ENCODE results near the gene ALS2.

The ALS2 gene

DNA sequence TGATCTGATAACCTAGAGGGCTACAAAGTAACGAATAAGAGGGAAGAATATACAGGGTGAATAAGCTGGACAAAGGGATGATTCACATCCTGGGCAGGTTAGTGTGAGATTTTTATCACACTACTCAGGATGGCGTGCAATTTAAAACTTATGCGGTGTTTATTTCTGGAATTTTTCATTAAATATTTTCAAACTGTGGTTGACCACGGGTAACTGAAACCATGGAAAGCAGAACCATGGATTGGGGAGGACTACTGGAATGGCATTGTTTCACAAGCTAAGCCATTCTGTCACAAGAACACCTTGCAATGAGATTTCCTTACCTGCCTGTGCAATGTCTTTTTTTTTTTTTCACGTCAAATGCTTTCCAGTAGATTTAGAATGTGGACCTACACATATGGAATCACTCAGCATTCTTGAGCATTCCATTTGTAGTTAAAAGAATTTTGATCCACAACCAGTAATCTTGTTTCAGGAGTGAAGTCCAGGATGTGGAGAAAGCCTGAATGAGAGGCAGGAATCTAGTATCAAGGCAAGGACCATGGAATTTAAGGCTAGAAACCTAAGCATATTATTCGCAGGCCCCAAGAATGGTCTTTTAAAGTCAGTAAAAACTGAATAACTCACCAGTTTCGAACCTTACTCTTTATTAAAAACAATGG is 17.6 kb upstream of the ALS2 start:
- DNase-seq (ENCODE audit: low read depth, low spot score), result no peak
- Histone ChIP-seq H3K27me3 (ENCODE audit: insufficient read depth, insufficient read length) (no peaks in the 10 kb centered on the region), H3K4me3 (ENCODE audit: insufficient read length, low read depth) (no peak overlapping the region), H3K9me3 (ENCODE audit: insufficient read depth, low read length) (no peaks in the 10 kb centered on the region), H3K4me1 (ENCODE audit: insufficient read depth, insufficient read length) (no peaks in the 10 kb centered on the region), H3K9ac (ENCODE audit: insufficient read length, low read depth) (no peak overlapping the region), H3K36me3 (ENCODE audit: insufficient read depth, insufficient read length, low read length) (no peaks in the 10 kb centered on the region)
- TF ChIP-seq SUZ12 (IDR thresholded peaks at IDR 0.05; ENCODE audit: extremely low read depth, insufficient read depth, insufficient read length) (no peak), ZNF274 (IDR thresholded peaks at IDR 0.05; ENCODE audit: low read depth, low read length) (no peak), YY1 (IDR thresholded peaks at IDR 0.05; ENCODE audit: insufficient read depth, insufficient read length) (no peak)

DNA sequence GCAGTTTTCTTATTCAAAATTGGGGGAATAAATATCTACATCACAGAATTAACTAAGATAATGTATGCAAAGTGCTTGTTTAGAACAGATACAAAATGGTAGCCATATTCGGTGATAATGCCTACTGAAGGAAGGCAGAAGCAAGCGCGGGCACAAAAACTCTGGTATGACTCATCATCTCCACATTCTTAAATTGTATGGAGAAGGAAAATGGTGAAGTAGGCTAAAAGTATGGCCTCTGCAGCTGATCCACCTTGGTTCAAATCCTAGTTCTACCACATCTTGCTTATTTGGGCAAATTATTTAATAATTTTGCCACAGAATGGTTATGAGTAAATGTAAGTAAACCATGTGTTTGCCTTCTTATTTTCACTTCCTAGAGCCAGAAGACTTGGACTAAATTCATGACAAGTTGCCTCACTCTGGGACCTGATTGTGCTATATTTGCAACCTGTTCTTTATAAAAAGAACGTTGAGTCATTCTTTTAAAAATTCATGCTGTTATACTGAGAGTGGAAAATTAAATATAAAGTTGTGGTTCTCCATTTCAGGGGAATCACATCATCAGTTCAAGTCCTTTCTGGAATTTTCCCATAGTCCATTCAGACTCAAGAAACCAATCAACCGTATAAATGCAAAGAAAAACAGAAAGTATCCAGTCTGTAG is 16.6 kb upstream of the ALS2 start:
- H3K36me3 ChIP-seq (ENCODE audit: insufficient read depth, insufficient read length, low read length), result no peaks in the 10 kb centered on the region
- H3K9ac ChIP-seq (ENCODE audit: insufficient read length, low read depth), result no peak overlapping the region
- no peaks in the 10 kb centered on the region for H3K9me3 ChIP-seq (ENCODE audit: insufficient read depth, low read length)
- no peaks in the 10 kb centered on the region for H3K27me3 ChIP-seq (ENCODE audit: insufficient read depth, insufficient read length)
- no peaks in the 10 kb centered on the region for H3K4me1 ChIP-seq (ENCODE audit: insufficient read depth, insufficient read length)
- DNase-seq (ENCODE audit: low read depth, low spot score), result no peak
- no peak overlapping the region for H3K4me3 ChIP-seq (ENCODE audit: insufficient read length, low read depth)
- TF ChIP-seq ZNF274 (IDR thresholded peaks at IDR 0.05; ENCODE audit: low read depth, low read length) (no peak), SUZ12 (IDR thresholded peaks at IDR 0.05; ENCODE audit: extremely low read depth, insufficient read depth, insufficient read length) (no peak), YY1 (IDR thresholded peaks at IDR 0.05; ENCODE audit: insufficient read depth, insufficient read length) (no peak)

DNA sequence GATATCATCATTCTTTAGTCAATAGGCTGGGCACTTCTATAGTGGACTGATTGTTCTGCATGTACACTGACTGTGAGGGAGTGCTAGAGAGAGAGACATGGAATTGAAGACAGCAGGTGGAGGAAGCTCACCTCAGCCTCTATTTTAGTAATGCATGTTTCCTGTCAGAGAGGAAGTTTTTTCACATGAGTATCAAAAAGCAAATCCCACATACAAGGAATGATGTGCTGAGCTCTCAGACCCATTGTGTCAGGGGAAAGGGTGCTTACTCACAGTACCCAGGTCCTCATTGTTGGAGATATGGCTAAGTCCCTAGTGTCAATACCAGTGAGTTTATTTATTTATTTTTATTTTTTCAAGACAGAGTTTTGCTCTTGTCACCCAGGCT is 15.7 kb upstream of the ALS2 start:
- no peaks in the 10 kb centered on the region for H3K27me3 ChIP-seq (ENCODE audit: insufficient read depth, insufficient read length)
- no peak overlapping the region for H3K9ac ChIP-seq (ENCODE audit: insufficient read length, low read depth)
- no peaks in the 10 kb centered on the region for H3K4me1 ChIP-seq (ENCODE audit: insufficient read depth, insufficient read length)
- H3K36me3 ChIP-seq (ENCODE audit: insufficient read depth, insufficient read length, low read length), result no peaks in the 10 kb centered on the region
- no peaks in the 10 kb centered on the region for H3K9me3 ChIP-seq (ENCODE audit: insufficient read depth, low read length)
- no peak overlapping the region for H3K4me3 ChIP-seq (ENCODE audit: insufficient read length, low read depth)
- TF ChIP-seq SUZ12 (IDR thresholded peaks at IDR 0.05; ENCODE audit: extremely low read depth, insufficient read depth, insufficient read length) (no peak), YY1 (IDR thresholded peaks at IDR 0.05; ENCODE audit: insufficient read depth, insufficient read length) (no peak), ZNF274 (IDR thresholded peaks at IDR 0.05; ENCODE audit: low read depth, low read length) (no peak)
- DNase-seq (ENCODE audit: low read depth, low spot score), result no peak

DNA sequence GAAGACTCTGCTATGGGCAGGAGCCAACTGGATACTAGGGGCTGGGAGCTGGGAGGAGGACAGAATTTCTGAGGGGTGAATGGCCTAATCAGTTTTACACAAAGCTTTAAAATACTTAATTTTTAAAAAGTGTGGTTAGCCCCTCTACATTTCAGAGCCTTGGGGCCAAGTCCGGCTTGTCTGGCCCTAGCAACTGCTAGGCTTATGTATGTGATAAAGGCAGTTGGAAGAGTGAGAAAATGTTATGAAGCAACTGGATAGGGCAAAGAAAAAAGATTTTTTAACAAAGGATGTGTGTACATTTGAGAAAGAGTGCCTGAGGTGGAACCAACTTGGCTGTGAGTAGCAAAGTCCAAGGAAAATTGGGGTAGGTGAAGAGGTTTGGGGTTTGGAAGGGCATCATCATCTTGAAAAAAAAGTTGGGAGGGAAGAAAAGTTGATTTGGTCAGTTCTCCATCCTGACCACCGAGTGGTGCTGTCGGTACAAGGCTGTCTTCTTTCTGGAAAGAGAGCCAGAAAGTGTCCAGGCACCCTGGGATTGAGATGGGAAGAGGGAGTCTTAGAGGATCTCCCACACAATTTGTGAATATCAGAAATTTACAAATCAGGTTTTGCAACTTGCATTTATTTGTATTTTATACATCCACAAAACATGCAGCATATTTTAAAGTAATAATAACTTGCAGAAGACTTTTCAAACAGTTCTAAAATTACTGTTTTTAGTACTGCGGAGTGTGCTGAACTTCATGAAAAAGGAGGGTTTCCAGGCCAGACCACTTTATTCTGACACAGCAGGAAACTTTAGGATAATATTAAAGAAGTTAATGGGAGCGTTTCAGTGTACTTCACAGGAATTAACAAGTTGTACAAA is 15.1 kb upstream of the ALS2 start:
- Histone ChIP-seq H3K4me1 (ENCODE audit: insufficient read depth, insufficient read length) (no peaks in the 10 kb centered on the region), H3K9me3 (ENCODE audit: insufficient read depth, low read length) (no peaks in the 10 kb centered on the region), H3K9ac (ENCODE audit: insufficient read length, low read depth) (no peak overlapping the region), H3K36me3 (ENCODE audit: insufficient read depth, insufficient read length, low read length) (no peaks in the 10 kb centered on the region), H3K27me3 (ENCODE audit: insufficient read depth, insufficient read length) (no peaks in the 10 kb centered on the region), H3K4me3 (ENCODE audit: insufficient read length, low read depth) (no peak overlapping the region)
- peak; percentile 59 for DNase-seq (ENCODE audit: low read depth, low spot score)
- no peak for TF ChIP-seq ZNF274 (IDR thresholded peaks at IDR 0.05; ENCODE audit: low read depth, low read length)
- no peak for TF ChIP-seq SUZ12 (IDR thresholded peaks at IDR 0.05; ENCODE audit: extremely low read depth, insufficient read depth, insufficient read length)
- no peak for TF ChIP-seq YY1 (IDR thresholded peaks at IDR 0.05; ENCODE audit: insufficient read depth, insufficient read length)

DNA sequence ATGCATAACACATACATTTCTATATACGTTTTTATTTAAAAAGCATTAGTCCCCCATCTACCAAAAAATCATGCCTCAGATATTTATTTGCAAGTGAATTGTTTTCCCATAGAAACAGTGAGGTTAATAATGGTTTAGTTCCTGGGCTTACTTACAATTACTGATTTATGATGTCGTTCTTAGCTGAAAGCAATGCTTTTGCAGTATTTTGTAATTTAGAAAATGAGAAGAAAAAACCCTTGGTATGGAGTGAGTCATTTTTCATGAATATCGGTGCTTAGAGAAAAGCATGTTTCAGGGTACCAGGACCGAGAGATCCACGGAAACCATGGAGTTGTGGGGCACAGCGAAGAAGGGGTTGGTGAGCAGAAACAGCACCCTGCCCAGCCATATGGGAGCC is 13.6 kb upstream of the ALS2 start:
- TF ChIP-seq ZNF274 (IDR thresholded peaks at IDR 0.05; ENCODE audit: low read depth, low read length), result no peak
- no peak for TF ChIP-seq YY1 (IDR thresholded peaks at IDR 0.05; ENCODE audit: insufficient read depth, insufficient read length)
- TF ChIP-seq SUZ12 (IDR thresholded peaks at IDR 0.05; ENCODE audit: extremely low read depth, insufficient read depth, insufficient read length), result no peak
- Histone ChIP-seq H3K36me3 (ENCODE audit: insufficient read depth, insufficient read length, low read length) (no peaks in the 10 kb centered on the region), H3K4me1 (ENCODE audit: insufficient read depth, insufficient read length) (no peaks in the 10 kb centered on the region), H3K9ac (ENCODE audit: insufficient read length, low read depth) (no peak overlapping the region), H3K27me3 (ENCODE audit: insufficient read depth, insufficient read length) (no peaks in the 10 kb centered on the region), H3K4me3 (ENCODE audit: insufficient read length, low read depth) (no peak overlapping the region), H3K9me3 (ENCODE audit: insufficient read depth, low read length) (no peaks in the 10 kb centered on the region)
- DNase-seq (ENCODE audit: low read depth, low spot score), result no peak

DNA sequence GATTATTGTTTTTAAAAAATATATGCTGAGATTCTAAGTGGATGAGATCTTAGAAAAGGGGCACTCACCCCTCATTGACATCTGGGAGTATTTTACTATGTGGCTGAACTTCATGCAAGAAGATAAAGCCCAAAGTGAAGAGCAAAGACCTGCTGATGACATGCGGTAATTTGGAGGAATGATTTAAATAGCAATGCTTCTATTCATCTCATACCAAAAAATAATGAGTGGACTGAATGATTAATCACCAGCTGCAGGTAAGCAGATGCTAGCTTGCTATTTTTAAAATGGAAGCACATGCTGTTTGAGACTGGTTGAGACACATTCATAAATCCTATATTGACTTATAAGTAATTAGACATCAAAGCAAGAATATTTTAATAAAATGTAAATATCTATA is 12.9 kb upstream of the ALS2 start:
- H3K4me1 ChIP-seq (ENCODE audit: insufficient read depth, insufficient read length), result no peaks in the 10 kb centered on the region
- no peaks in the 10 kb centered on the region for H3K9me3 ChIP-seq (ENCODE audit: insufficient read depth, low read length)
- H3K27me3 ChIP-seq (ENCODE audit: insufficient read depth, insufficient read length), result no peaks in the 10 kb centered on the region
- H3K36me3 ChIP-seq (ENCODE audit: insufficient read depth, insufficient read length, low read length), result no peaks in the 10 kb centered on the region
- TF ChIP-seq ZNF274 (IDR thresholded peaks at IDR 0.05; ENCODE audit: low read depth, low read length) (no peak), YY1 (IDR thresholded peaks at IDR 0.05; ENCODE audit: insufficient read depth, insufficient read length) (no peak), SUZ12 (IDR thresholded peaks at IDR 0.05; ENCODE audit: extremely low read depth, insufficient read depth, insufficient read length) (no peak)
- H3K9ac ChIP-seq (ENCODE audit: insufficient read length, low read depth), result no peak overlapping the region
- DNase-seq (ENCODE audit: low read depth, low spot score), result no peak
- no peak overlapping the region for H3K4me3 ChIP-seq (ENCODE audit: insufficient read length, low read depth)

DNA sequence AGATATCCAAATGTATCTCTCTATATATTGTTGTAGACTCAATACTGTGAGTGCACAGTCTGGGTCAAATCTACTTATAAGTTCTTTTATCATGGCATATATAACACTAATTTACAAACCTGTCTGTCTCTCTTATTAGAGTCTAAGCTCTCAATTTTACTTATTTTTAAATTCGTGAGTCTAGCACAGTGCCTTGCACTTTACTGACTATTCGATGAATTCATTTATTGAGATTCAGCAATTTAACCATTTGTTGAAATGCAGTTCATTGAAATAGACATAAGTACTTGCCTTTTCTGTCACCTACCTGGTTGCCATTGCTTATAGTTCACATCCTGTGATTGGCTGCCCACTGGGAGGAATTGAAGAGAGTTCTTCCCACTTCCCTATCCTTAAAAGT is 10.3 kb upstream of the ALS2 start:
- TF ChIP-seq SUZ12 (IDR thresholded peaks at IDR 0.05; ENCODE audit: extremely low read depth, insufficient read depth, insufficient read length) (no peak), YY1 (IDR thresholded peaks at IDR 0.05; ENCODE audit: insufficient read depth, insufficient read length) (no peak), ZNF274 (IDR thresholded peaks at IDR 0.05; ENCODE audit: low read depth, low read length) (no peak)
- no peak for DNase-seq (ENCODE audit: low read depth, low spot score)

More for the DNA sequence above, 10.3 kb upstream of the ALS2 start:
- no peaks in the 10 kb centered on the region for H3K27me3 ChIP-seq (ENCODE audit: insufficient read depth, insufficient read length)
- no peak overlapping the region for H3K9ac ChIP-seq (ENCODE audit: insufficient read length, low read depth)
- H3K4me3 ChIP-seq (ENCODE audit: insufficient read length, low read depth), result no peak overlapping the region
- no peaks in the 10 kb centered on the region for H3K4me1 ChIP-seq (ENCODE audit: insufficient read depth, insufficient read length)
- H3K9me3 ChIP-seq (ENCODE audit: insufficient read depth, low read length), result no peaks in the 10 kb centered on the region
- H3K36me3 ChIP-seq (ENCODE audit: insufficient read depth, insufficient read length, low read length), result no peaks in the 10 kb centered on the region

All from NT2/D1 (cell line).